Measurements from ENCODE around the gene CLDN6.

The CLDN6 gene

DNA sequence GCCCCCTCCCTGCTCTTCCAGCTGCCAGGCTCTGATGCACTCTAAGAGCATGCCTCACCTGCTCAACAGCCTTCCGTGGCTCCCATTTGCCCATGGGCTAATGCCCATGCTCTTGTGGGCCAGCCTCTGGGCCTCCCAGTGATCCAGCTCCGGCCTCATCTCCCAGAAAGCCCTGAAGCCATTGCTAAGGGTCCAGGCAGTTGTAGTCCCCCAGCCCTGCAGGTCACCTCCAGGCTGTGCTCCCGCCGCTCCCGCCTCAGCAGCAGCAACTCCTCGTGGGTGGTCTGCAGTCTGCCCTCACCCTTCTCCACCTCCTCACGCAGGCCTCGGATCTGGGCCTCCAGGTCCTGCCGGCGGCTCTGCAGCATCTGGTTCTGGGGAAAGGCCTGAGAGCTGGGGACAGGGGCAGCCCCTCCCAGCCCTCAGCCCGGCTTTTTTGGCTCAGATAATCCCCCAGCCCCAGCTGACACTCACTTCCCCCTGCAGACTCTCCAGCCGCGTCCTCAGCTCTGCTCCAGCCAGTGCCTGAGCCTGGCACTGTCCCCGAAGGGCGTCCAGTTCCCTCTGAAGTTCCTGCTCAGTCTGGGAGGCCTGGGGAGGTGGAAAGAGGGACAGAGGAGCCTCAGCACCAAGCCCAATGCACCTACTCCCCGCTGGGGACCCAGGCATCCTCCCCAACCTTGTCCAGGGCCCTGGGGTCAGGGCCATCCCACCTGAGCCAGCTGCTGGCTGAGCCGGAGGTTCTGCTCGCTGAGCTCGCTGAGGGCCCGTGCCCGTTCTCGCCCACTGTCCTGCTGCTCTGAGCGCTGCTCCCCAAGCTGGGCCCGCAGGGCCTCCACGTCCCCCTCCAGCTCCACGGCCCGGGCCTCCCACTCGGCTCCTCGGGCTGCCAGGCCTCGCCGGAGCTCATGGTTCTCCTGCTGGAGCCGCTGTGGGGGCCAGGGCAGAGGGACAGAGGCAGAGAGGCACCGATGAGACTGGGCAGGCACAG lies 12.5 kb upstream of the CLDN6 start:
- no peak overlapping the region for H3K4me3 ChIP-seq (replicated peaks; ENCODE audit: low read depth, low read length)
- no peak for DNase-seq (ENCODE audit: extremely low read depth, low read depth)
- TF ChIP-seq, protein P1, sequence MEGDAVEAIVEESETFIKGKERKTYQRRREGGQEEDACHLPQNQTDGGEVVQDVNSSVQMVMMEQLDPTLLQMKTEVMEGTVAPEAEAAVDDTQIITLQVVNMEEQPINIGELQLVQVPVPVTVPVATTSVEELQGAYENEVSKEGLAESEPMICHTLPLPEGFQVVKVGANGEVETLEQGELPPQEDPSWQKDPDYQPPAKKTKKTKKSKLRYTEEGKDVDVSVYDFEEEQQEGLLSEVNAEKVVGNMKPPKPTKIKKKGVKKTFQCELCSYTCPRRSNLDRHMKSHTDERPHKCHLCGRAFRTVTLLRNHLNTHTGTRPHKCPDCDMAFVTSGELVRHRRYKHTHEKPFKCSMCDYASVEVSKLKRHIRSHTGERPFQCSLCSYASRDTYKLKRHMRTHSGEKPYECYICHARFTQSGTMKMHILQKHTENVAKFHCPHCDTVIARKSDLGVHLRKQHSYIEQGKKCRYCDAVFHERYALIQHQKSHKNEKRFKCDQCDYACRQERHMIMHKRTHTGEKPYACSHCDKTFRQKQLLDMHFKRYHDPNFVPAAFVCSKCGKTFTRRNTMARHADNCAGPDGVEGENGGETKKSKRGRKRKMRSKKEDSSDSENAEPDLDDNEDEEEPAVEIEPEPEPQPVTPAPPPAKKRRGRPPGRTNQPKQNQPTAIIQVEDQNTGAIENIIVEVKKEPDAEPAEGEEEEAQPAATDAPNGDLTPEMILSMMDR (IDR thresholded peaks at IDR 0.05; ENCODE audit: low read depth, low read length, missing control alignments), result no peak

DNA sequence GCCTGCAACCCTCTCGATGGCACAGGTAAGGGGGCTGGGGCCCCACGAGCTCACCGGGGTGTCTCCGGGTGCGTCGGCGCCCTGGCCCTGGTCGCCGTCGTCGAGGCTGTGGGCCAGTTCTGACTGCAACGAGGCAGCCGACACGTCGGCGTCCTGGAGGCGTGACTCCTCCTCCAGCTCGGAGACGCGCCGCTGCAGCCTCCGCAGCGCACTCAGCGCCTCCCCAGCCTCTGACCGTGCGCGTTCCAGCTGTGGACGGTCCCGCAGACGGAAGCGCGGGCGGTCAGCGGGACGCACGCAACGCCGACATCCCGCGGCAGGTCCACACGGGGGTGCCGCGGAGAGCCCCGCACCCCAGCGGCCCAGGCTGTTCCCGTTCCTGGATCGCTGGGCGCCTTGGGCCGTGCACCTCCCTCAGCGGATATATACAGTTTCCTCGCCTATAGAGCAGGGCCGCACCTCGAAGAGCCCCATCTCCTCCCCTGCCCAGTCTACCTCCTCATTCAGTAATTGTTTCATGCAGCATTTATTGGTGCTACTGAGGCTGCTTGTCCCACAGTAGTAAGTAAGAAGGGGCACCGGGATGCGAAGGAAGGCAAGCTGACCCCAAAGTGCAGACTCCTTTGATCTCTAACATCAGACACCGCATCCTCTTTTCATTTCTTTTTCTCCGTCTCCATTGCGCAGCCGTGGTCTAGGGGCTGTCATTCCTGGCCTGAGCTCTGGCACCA lies 11.7 kb upstream of the CLDN6 start:
- TF ChIP-seq, protein P1 (IDR thresholded peaks at IDR 0.05; ENCODE audit: low read depth, low read length, missing control alignments), result no peak
- H3K4me3 ChIP-seq (replicated peaks; ENCODE audit: low read depth, low read length), result no peak overlapping the region
- DNase-seq (ENCODE audit: extremely low read depth, low read depth), result no peak

DNA sequence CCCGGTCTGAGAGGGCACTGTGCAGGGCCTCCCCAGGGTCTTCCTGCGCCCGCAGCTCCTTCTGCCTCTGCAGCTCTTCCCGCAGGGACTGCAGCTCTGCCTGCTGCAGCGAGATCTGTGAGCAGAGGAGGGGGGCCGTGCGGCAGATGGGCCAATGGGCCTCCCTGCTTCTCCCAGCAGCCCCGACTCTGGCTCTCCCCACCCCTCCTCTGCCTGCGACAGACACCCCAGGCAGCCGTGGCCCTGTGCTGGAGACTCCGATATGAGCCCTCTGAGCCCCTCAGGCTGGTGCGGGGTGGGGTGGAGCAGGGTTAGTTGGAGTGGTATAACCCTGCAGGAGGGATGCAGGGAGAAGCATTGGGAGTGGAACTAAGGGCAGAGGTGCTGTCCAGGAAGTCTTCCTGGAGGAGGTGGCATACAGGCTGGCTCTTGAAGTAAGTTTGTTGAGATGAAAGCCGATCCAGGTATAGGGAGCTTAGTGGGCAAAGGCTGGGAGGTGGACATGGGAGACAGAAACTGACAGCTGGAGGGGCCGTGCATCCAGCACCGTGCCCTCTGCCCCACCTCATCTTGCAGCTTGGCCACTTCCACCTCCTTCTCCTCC lies 10.8 kb upstream of the CLDN6 start:
- TF ChIP-seq, protein P1 (IDR thresholded peaks at IDR 0.05; ENCODE audit: low read depth, low read length, missing control alignments), result no peak
- H3K4me3 ChIP-seq (replicated peaks; ENCODE audit: low read depth, low read length), result no peak overlapping the region
- no peak for DNase-seq (ENCODE audit: extremely low read depth, low read depth)

DNA sequence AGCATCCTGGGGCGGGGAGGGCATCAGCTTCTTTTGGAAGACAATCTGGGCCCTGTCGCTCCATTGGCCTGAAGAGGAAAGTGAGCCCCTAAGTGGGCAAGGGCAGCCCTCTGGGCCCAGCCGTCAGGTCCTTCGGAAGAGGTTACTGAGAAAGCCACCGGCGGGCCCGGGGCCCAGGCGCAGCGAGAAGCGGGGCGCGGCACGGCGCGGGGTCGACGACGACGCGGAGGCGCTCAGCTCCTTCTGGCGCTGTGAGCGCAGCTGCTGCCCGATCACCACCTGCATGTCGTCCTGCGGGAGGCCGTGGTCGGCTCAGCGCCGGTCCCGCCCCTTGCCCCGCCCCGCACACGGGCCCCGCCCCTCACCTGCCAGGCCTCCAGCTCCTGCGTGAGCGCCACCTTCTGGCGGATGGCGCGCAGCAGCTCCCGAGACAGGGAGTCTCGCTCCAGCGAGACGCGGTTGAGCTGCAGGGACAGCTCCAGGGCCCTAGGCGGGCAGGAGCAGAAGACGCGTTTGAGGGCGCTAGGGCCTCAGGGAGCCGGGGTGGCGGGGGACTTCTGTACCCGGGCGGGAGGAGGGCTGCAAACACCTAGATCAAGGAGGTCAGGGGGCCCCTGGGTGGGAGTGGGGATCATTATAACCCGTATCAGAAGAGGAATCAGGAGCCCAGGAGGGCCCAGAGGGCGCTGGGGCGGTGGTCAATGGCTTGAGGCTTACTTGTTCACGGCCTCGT lies 10.2 kb upstream of the CLDN6 start:
- no peak overlapping the region for H3K4me3 ChIP-seq (replicated peaks; ENCODE audit: low read depth, low read length)
- TF ChIP-seq, protein P1 (IDR thresholded peaks at IDR 0.05; ENCODE audit: low read depth, low read length, missing control alignments), result peak; percentile 64
- DNase-seq (ENCODE audit: extremely low read depth, low read depth), result peak; percentile 17

DNA sequence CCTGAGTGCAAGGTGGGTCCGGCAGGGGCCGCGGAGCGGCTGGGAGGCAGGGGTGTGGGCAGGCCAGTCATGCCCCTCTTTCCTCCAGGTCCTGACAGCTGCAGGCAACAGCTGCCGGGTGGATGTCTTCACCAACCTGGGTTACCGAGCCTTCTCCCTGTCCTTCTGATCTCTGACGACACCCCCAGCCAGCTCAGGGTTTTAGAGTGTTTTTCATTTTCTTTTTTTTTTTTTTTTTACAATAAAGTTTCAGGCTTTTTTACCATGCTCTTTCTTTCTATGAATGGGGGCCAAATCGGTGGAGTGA lies 9.5 kb upstream of the CLDN6 start:
- TF ChIP-seq, protein P1 (IDR thresholded peaks at IDR 0.05; ENCODE audit: low read depth, low read length, missing control alignments), result no peak
- no peak for DNase-seq (ENCODE audit: extremely low read depth, low read depth)
- no peak overlapping the region for H3K4me3 ChIP-seq (replicated peaks; ENCODE audit: low read depth, low read length)
